Measurements from ENCODE around the gene FCAR. TPM values are rescaled to one million over a fixed set of nuclear protein-coding genes. Genes with fewer than 3 reads are reported as not detected.
"Not testable (repeated sequence)": the region's sequence is repeated elsewhere in the genome, so short reads cannot be mapped to it uniquely, and the experiment has no call there.

FCAR gene
- total RNA-seq, 1 experiment from 2014 or later, result not detected

DNA sequence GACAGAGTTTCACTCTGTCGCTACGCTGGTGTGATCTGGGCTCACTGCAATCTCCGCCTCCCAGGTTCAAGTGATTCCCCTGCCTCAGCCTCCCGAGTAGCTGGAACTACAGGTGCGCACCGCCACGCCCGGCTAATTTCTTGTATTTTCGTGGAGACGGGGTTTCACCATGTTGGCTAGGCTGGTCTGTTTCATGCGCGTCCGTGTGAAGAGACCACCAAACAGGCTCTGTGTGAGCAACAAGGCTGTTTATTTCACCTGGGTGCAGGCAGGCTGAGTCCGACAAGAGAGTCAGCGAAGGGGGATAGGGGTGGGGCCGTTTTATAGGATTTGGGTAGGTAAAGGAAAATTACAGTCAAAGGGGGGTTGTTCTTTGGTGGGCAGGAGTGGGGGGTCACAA is 20.1 kb downstream of the FCAR start:
- not testable (repeated sequence) for DNase-seq (ENCODE audit: low spot score)

DNA sequence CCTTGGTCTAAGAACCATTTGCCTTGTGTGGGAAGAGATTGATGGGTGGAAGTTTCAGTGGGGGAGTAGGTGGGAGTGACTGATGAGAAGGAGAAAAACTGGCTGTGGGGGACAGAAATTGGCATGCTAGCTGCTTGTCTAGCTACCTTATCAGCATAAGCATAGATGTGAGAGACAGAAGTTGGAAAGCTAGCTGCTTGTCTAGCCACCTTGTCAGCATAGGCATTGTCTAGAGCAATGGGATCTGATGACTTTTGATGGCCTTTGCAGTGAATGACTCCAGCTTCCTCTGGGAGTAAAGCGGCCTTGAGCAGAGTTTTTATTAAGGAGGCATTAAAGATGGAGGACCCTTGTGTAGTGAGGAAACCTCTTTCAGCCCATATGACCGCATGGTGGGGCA is 22.0 kb downstream of the FCAR start:
- DNase-seq (ENCODE audit: low spot score), result no peak

DNA sequence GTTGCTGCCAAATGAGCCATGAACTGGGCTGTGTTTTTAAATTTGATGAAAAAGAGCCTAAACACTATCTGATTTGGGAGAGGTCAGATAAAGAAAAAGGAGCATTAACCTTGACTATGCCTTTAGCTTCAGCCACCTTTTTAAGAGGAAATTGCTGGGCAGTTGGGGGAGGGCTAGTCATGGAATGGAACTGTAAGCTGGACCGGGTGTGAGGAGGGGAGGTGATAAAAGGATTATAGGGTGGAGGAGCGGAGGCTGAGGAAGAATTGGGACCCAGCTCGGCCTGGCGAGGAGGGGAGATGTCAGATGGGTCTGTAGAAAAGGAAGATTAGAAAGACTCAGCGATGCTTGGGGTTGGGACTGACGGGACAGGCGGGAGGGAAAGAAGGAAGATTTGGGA is 24.6 kb downstream of the FCAR start:
- DNase-seq (ENCODE audit: low spot score), result not testable (repeated sequence)

DNA sequence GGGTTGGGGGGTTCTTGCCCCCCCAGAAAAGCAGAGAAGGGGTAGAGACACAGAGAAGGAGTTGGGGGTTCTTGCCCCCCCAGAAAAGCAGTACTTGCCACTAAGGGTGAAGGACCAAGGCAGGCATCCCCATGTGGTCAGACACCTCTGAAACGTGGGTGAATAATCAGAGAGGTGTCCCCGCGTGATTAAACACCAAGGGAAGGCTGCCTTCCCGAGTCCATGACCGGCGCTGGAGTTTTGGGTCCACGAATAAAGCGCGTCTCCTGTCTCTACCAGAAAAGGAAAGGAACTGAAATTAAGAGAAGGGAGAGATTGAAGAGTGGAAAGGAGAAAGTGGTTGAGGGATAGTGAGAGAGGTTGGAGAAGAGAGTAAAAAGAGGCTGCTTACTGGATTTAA is 25.6 kb downstream of the FCAR start:
- DNase-seq (ENCODE audit: low spot score), result not testable (repeated sequence)

DNA sequence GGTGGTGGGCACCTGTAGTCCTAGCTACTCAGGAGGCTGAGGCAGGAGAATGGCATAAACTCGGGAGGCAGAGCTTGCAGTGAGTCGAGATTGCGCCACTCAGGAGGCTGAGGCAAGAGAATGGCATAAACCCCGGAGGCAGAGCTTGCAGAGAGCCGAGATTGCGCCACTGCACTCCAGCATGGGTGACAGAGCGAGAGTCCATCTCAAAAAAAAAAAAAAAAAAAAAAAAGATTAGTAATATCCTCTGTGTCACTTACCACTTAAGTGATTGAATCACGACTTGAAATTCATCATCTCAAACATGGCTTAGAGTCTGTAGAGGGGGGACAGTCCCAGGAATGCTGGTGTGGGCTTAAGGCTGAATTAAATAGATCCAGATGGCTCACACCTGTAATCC is 27.1 kb downstream of the FCAR start:
- DNase-seq (ENCODE audit: low spot score), result not testable (repeated sequence)

DNA sequence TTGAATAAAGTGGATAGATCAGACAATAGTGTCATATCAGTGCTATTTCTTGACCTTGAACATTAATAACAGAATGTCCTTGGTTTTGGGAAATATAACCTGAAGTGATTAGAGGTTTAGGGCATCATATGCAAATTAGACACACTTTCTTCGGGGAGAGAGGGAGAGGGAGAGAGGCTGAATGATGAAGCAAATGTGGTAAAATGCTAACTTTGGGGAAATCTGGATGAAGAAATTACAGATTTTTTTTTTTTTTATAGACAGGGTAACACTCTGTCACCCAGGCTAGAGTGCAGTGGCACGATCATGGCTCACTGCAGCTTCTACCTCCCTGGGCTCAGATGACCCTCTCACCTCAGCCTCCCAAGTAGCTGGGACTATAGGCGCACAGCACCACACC is 28.0 kb downstream of the FCAR start:
- no peak for DNase-seq (ENCODE audit: low spot score)

DNA sequence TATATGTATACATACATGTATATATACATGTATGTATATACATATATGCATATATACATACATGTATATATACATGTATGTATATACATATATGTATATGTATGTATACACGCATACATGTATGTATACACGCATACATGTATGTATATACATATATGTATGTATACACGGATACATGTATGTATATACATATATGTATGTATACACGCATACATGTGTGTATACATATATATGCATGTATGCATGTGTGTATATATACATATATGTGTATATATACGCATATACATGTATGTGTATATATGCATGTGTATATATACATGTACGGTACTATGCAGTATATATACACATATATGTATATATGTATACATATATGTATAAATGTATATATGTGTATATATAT is 29.3 kb downstream of the FCAR start:
- DNase-seq (ENCODE audit: low spot score), result no peak

DNA sequence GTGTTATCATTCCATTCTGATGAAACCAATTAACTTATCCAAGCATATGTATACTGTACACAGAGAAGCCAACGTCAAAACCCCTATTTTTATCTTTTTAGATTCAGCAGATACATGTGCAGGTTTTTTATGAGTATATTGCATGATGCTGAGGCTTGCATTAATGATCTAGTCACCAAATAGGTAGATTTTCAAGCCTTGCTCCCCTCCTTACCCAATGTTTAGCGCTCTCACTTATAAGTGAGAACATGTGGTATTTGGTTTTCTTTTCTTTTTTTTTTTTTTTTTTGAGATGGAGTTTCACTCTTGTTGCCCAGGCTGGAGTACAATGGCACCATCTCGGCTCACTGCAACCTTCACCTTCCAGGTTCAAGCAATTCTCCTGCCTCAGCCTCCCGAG is 30.2 kb downstream of the FCAR start:
- not testable (repeated sequence) for DNase-seq (ENCODE audit: low spot score)

DNA sequence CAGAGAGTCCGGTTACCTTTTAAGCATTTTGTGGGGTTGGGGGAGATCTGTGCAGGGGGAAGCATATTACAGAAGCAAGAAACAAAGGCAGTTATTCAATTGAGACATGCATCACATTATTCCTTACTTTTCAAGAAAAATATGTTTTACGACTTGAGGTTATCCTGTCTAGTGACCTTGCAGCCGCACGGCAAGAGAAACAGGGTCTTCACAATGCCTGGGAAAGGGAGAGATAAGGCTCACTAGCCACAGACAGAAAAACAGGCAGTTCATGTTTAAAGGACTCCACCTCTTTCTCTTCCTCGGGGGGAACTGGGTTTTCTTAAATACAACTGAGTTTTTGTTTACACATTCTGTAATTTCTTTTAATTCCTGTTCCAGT is 31.4 kb downstream of the FCAR start:
- no peak for DNase-seq (ENCODE audit: low spot score)

DNA sequence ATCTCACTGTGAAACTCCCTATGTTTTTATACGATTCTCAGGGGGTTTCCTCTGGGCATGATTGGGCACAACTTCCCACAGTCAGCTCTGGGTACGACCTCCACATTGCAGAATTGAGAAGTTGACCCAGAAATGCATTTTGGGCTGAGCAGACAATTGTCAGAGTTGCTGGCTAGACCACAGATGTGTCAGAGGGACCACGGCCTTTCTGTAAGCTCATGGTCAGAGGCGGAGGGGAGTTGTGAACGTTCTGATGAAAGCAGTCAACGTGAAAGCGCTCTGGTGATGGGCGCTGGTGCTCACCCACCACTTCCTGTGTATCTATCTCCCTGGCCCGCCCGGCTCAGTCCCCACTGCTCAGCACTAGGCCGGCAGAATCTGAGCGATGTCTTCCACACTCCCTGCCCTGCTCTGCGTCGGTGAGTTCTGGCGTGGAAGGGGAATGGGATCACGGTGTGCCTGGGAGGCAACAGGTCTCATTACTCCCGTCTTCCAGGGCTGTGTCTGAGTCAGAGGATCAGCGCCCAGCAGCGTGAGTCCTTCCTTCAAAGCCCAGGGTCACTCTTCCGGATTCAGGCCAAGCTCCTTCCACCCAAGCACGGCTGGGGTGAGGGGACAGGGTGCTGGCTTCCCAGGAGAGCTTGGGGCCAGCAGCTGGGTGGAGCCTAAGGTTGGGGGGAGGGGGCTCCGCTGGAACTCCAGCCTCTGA is 31.9 kb downstream of the FCAR start, which contains the start of gene NCR1:
Gene NCR1, plus strand, starts transcription at position 346 of the 709 bp plus-strand sequence. Its CDS starts 40 bp downstream, at position 386.
- DNase-seq (ENCODE audit: low spot score), result no peak

DNA sequence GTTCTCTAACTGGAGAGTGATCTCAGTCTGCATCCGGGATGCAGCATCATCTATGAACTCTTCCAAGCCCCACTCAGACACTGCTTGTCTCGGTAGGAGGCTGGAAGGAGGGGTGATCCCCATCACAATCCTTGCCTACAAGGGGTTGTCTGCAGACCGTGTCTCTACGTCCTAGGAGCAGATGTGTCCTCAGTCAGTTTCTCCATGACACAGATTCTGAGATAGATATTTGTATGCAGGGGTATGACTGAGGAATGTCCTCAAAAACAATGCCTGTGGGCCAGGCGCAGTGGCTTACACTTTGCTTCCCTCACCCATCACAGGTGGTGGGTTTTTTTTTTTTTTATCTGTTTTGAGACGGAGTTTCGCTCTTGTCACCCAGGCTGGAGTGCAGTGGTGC is 32.8 kb downstream of the FCAR start:
- DNase-seq (ENCODE audit: low spot score), result no peak

DNA sequence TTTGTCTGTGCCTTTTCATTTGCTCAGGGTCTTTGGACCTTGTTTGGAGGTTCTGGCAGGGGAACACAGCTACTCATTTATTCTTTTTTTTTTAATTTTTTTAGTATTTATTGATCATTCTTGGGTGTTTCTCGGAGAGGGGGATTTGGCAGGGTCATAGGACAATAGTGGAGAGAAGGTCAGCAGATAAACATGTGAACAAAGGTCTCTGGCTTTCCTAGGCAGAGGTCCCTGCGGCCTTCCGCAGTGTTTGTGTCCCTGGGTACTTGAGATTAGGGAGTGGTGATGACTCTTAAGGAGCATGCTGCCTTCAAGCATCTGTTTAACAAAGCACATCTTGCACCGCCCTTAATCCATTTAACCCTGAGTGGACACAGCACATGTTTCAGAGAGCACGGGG is 33.9 kb downstream of the FCAR start:
- DNase-seq (ENCODE audit: low spot score), result not testable (repeated sequence)

DNA sequence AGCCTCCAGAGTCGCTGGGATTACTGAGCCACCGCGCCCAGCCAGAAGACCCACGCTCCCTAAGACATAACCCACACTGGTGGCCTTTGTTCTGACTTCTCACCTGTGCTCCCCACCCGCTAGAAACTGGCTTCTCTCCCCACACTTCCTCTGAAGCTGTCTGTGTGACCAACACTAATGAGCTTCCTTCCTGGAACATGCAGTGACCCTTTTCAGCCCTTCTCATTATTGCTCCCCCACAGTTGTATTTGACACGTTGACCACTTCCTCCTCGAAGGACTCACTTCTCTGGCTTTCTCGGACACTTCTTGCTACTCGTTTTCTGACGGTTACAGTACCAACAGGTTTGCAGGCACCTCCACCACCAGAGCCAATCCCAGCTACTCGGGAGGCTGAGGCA is 42.8 kb downstream of the FCAR start:
- DNase-seq (ENCODE audit: low spot score), result no peak

DNA sequence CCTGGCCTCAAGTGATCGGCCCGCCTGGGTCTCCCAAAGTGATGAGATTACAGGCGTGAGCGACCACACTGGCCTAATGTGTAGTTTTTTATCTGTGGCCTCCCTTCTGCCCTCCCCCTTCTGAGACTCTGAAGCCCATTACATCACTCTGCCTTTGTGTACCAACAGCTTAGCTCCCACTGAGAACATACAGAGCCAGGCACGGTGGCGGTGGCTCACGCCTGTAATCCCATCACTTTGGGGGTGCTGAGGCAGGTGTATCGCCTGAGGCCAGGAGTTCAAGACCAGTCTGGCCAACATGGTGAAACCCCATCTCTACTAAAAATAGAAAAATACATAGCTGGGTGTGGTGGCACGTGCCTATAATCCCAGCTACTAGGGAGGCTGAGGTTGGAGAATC is 44.5 kb downstream of the FCAR start:
- DNase-seq (ENCODE audit: low spot score), result no peak

DNA sequence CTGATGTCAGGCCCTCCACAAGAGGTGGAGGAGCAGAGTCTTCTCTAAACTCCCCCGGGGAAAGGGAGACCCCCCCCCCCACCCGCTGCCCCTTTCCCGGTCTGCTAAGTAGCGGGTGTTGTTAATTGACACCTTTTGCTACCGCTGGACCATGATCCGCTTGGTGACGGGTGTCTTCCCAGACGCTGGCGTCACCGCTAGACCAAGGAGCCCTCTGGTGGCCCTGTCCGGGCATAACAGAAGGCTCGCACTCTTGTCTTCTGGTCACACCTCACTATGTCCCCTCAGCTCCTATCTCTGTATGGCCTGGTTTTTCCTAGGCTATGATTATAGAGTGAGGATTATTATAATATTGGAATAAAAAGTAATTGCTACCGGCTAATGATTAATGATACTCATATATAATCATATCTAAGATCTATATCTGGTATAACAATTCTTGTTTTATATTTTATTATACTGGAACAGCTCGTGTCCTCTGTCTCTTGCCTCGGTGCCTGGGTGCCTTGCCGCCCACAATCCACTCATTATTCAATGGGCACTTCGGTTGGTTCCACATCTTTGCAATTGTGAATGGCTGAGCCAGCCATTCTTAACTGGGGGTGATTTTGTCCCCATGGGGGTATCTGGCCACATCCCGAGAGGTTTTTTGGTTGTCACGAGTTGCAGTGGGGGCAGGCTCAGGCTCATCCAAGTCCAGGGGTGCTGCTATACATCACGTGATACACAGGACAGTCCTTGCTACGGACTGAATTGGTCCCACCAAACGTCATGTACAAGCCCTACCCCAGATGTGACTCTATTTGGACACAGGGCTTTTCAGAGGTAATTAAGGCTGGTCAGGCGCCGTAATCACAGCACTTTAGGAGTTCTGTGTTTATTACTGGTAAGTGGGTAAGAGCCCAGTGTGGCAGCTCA is 45.9 kb downstream of the FCAR start:
- peak; percentile 33 for DNase-seq (ENCODE audit: low spot score)

DNA sequence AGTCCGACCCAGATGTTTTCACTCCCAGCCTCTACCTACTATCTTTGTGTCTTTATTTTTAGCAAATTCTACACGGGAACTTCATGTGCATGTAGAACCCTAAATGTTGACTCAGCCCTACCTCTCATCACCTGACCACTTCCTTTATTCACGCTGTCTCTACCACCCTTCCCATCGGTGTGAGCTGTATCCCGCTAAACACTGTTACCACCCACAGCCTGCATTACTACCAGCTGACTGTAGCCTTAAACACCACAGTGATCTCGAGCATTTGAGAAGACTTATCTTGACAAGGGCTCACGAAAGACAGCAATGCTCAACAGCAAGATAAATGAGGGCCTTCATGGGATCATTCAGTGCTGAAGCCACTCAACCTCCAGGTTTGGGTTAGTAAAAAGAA is 47.0 kb downstream of the FCAR start:
- DNase-seq (ENCODE audit: low spot score), result no peak

DNA sequence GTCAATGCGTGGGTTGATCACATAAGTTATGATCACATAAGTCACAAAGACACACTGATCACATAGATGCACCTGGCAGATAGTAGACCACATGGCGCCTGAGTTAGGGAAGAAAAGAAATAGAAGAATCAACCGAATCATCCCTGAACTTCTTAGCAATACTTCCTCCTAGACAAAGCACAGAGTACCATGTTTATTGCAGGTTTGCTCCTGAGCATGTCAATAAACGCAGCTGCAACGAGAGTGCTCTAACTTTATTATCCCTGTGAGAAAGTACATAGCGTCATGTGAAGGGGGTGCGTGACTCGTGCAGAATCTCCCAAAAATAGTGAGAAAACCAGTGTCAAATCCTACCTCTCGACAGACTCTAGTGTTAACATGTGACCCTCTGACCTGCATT is 49.2 kb downstream of the FCAR start:
- DNase-seq (ENCODE audit: low spot score), result no peak

DNA sequence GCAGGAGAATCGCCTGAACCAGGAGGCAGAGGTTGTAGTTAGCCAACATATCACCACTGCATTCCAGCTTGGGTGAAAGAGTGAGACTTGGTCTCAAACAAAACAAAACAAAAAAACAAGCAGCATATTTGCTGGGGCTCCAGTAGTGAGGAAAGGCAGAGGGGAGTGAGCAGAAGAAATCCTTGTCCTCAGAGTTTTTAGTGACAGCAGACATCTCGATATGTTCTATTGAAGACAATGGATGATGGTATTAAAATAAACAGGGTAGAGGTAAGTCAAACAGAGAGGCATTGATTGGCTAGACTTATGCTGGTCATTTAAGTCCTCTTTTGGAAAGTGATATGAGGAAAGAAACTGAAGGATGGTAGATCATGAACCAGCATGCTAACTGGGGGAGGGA is 54.3 kb downstream of the FCAR start:
- DNase-seq (ENCODE audit: low spot score), result no peak

DNA sequence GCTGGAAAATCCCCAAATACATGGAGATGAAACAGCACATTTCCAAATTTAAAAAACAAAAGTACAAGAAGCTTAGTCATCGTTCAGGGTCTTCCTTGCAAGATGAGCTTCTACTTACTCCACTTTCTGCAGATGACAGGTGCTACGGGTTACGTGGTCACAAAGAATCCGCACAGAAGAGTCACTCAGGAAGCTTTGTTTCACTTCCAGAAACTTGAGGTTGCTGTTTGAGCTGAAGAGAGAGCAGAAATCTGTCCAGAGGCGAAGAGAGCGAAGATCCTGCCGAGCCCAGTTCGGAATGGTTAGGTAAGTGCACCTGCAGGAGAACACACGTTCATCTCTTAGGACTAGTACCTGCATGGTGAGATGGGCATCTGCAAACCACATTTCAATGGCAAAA is 63.9 kb downstream of the FCAR start:
- DNase-seq (ENCODE audit: low spot score), result no peak

DNA sequence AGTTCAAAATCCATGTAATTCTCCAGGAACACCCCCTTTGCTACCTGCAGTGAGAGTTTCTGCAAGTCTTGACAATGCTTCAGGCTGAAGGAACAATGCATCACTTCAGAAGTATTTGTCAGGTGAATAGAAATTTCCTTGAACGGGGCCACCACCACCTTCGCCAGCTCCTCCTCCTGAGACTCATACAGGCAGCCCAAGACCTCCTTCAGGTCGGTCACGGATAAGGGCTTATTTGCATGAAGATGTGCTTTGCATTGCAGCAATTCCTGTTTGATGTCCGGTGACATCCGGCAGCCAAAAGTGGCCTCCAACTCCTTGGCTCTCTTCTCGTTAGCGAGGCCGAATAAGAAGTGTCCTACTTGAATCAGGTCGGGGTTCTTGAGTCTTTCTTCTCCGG is 64.9 kb downstream of the FCAR start:
- DNase-seq (ENCODE audit: low spot score), result no peak

DNA sequence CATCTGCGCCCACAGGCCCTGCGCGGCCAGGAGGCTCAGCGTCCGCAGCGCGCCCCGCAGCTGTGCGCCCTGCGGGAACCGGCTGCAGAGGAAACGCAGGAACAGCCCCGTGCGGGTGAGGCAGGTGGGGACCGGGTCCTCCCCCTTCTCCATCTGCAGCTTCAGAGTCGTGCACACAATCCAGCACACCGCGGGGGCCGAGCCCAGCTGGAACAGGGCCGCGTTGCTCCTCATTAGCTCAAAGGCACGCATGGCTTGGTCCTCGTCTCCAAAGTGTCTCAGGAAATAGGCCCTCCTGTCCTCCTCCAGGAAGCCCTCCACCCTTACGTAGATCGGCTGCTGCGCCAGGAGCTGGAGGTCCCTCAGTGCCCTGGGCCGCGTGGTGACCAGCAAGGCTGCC is 65.5 kb downstream of the FCAR start:
- not testable (repeated sequence) for DNase-seq (ENCODE audit: low spot score)
